Fibroblast of the conjunctiva (primary cell): ENCODE results near the gene UBXN1.
A peak's percentile ranks its signal among the peaks of the same experiment; 100 is the strongest.

Source experiments
- DNase-seq: peaks from one replicate; pipeline ENCODE4 v3.0.0-alpha.2; 2010; ENCODE audit warnings: low read depth

The UBXN1 gene

GRCh38 chr11:62645946-62646824 is 32.7 kb downstream of the UBXN1 start, which contains the start of gene GANAB:
Gene GANAB (minus strand): TSS chr11:62646613. CDS start chr11:62646599, 14 bp downstream.
- peak; percentile 93 for DNase-seq

- no peak for DNase-seq
These were observed 33.3 kb downstream of the UBXN1 start for GRCh38 chr11:62645671-62645945.

- DNase-seq, result no peak
These were observed 34.7 kb downstream of the UBXN1 start for GRCh38 chr11:62644220-62644619.

- DNase-seq, result no peak
These were observed 46.4 kb downstream of the UBXN1 start for GRCh38 chr11:62632492-62632891.

- DNase-seq, result no peak
These were observed 51.2 kb downstream of the UBXN1 start for GRCh38 chr11:62627713-62628112.
